ENCODE data around the gene DYSF.

Gene DYSF

DNA sequence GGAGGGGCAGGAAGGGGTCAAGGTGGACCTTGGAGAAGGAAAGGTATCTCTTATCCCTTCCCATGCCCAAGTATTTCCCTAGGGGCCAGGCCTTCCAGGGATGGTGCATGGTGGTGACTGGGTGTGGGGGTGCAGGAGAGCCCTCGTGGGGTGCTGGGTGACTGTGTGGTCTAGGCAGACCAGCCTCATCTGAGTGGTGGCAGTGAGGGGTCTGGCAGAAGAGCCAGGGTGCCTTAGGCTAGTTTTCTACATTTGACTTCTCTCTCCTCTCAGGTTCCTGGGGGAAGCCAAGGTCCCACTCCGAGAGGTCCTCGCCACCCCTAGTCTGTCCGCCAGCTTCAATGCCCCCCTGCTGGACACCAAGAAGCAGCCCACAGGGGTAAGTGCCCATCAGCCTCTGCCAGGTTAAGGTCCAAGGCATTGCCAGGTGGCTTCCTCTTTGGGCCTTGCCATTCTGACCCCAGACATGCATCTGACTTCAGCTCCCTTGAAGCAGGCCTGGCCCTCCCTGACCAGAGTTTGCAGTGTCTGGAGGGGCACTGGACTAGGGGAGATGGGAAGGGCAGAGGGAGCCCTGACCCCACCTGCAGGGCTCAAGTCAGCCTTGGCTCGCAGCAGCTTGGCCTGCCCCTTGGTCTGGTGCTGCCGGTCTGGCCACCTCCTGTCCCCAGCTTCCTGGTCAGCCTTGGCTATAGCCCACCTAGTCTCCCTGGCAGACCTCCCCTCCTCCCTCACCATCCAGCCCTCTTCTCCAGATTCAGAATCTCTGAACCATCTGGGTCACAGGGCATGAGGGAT, 49.8 kb downstream of the DYSF start:
- no peak for DNase-seq (ENCODE audit: low read depth)

- DNase-seq (ENCODE audit: low read depth) = no peak
Measured at GRCh38 chr2:71503837-71504236, 50.5 kb downstream of the DYSF start.

DNA sequence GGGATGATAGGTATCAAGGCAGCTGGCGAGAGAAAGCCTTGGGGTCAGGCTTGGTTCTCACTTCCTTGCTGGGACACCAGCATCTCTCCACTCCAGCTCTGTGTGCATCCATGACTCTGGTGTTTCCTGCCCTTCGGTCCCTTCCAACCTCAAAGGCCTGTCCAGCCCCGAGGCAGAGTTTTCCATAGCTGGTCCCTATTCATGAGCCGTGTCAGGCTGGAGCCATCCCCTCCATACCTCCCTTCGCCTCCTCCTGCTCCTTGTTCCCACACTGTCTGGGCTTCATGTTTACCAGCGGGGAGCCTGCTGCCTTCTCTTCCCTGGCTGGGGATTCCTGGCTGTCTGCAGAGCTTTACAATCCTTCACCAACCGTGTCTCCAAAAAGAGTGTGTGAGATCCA, 51.2 kb downstream of the DYSF start:
- DNase-seq (ENCODE audit: low read depth) = no peak

GRCh38 chr2:71505086-71505769, 51.9 kb downstream of the DYSF start:
- no peak for DNase-seq (ENCODE audit: low read depth)

- no peak for DNase-seq (ENCODE audit: low read depth)
Measured at GRCh38 chr2:71505770-71506140, 52.4 kb downstream of the DYSF start.

DNA sequence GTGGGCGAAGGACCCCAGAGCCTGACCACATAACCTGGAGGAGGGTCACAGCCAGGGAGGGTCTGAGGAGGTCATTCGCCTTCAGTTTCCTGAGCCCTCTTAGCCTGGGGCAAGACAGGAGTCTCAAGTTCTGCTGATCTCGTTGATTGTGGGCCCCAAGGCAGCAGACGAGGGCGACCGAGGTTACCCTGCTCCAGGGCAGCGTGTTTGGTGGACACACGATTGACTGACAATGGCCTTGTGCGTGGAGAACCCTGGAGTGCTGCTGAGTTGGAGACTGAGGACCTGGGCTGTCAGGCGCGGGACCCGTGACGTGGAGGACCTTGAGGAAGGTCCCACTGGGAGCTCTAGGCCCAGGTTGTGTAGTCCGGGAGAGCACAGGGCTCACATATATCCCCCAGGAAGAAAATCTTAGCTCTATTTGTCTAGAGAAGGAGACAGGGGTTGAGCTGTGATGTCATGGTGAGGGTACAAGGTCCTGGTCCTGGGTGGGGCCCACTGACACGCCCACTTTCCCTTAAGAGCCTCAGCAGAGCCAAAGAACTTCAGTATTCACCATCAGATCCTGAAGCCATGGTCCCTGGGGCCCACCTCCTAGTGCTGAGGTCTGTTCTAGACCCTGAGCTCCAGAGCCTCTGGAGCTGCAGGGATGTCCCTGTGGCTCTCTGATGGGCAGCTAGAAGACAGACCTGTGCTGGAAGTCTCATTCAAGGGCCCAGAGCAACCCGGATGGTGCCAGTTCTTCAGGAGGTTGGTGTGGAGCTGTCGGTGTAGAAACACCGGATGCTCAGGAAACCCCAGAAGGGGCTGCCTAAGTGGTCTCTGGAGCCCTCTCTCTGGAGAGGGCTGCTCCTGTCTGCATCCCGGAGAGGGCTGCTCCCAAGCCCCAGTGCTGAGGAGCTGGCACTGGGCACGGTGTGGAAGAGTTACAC, 53.1 kb downstream of the DYSF start:
- DNase-seq (ENCODE audit: low read depth) = no peak

DNA sequence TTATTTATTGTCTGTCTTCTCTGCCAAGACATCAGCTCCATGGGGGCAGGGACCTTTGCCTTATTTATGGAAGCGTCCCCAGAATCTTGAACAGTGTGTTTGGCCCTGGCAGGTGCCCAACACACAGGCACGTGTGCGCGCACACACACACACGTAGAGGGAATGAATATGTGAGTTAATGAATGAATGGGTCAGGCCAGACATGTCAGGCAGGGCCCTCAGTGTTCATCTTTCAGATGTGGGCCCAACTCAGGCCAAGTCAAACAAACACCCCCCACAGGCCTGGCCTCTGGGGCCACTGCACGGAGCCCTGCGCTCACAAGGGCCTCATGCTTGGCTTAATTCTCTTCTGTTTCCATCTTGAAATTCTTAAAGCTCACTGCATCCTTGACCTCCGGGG, 54.1 kb downstream of the DYSF start:
- DNase-seq (ENCODE audit: low read depth) = no peak

- DNase-seq (ENCODE audit: low read depth) = peak; percentile 43
Measured at GRCh38 chr2:71510196-71510807, 56.9 kb downstream of the DYSF start.

GRCh38 chr2:71510938-71511337, 57.6 kb downstream of the DYSF start:
- DNase-seq (ENCODE audit: low read depth) = no peak

DNA sequence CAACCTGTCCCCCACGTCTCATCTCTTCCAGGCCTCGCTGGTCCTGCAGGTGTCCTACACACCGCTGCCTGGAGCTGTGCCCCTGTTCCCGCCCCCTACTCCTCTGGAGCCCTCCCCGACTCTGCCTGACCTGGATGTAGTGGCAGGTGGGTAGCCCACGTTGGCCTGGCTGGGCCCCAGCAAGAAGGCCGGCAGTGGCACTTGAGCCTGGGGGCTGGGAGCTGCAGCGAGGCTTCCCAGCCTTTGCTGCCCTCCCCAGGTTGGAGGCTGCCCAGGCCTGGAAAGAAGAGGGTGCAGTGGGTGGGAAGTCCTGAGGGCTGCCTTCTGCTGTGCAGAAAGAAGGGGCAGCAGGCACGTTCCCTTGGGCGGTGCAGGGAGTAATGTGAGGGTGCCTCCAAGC, 58.4 kb downstream of the DYSF start:
- DNase-seq (ENCODE audit: low read depth) = no peak

DNA sequence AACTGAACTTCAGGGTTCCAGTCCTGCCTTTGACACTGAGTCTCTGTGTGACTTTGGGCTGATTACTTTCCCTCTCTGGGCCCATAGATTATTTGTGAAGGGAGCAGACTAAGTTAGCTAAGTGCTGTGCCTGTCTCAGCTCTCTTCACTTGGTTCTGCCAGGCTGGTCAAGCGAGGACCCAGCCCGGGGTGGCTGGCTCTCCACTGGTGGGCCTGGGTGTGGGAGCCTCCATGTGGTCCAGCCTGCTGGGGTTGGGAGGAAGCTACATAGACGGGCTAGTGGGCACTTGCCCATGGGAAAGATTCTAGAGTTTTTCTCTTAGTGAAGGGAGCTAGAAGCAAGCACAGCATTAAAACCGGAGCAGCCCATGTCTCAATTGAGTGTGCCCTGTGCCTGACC, 59.0 kb downstream of the DYSF start:
- DNase-seq (ENCODE audit: low read depth) = no peak

- DNase-seq (ENCODE audit: low read depth) = no peak
Measured at GRCh38 chr2:71513096-71513495, 59.7 kb downstream of the DYSF start.

- no peak for DNase-seq (ENCODE audit: low read depth)
Measured at GRCh38 chr2:71513721-71514120, 60.4 kb downstream of the DYSF start.

GRCh38 chr2:71516253-71516888, 63.0 kb downstream of the DYSF start:
- no peak for DNase-seq (ENCODE audit: low read depth)

GRCh38 chr2:71517851-71518250, 64.5 kb downstream of the DYSF start:
- no peak for DNase-seq (ENCODE audit: low read depth)

- no peak for DNase-seq (ENCODE audit: low read depth)
Measured at GRCh38 chr2:71521436-71521950, 68.1 kb downstream of the DYSF start.

DNA sequence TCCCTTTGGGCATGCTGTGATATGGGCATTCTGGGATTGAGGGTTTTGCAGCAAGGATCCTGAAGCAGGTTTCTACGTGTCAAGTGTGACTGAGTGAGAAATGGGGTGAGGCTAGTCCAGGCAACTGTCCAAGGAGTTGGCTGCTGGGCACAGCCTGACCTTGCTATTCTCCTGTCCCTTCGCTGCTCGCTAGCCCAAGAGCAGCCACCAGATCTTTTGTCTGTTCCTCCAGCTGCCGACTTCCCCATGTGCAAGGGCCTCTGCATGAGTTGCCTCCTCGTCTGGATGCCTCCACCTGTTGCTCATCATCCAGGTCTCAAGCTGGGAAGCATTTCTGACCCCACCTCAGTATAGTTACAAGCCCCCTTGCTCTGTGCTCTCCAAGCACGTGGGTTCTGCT, 71.1 kb downstream of the DYSF start:
- DNase-seq (ENCODE audit: low read depth) = no peak

GRCh38 chr2:71526141-71526540, 72.8 kb downstream of the DYSF start:
- DNase-seq (ENCODE audit: low read depth) = no peak

DNA sequence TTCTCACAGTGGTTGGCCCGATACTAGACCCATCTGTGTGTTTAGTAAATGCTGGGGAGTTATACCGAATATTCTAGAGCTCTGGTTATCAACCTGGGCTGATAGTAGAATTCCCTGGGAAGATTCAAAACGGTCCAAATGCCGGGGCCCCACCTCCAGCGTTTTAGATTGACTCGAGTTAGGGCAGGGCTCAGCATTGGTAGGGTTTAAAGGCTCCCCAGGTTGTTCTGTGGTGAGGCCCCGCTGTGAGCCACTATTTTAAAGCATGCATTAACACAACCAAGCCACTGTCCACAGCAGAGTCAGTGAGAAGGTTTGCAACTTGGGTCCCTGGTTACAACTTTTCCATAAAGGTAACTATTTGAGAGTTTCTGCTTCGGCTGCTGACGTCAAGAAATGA, 73.6 kb downstream of the DYSF start:
- no peak for DNase-seq (ENCODE audit: low read depth)

DNA sequence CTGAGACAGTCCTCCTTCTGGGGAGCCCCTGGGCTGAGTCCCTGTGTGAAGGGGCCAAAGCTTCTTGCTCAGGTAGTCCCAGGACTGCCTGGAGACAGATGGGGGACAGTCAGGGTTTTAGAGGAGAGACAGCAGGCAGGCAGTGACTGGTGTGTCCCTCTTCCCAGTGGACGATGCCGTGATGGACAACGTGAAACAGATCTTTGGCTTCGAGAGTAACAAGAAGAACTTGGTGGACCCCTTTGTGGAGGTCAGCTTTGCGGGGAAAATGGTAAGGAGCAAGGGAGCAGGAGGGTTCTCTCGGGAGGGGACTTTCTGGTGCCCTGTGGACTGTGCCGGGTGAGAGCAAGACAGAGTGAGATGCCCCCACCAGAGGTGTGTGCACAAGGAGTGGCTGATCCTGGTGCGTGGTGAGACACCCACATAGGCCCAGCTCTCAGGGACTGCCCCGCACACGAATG, 74.8 kb downstream of the DYSF start:
- DNase-seq (ENCODE audit: low read depth) = no peak

GRCh38 chr2:71528749-71529148, 75.4 kb downstream of the DYSF start:
- no peak for DNase-seq (ENCODE audit: low read depth)

Data from activated T-helper 1 cell treated with Interleukin-2 at 50 U/mL for 16 hours (primary cell).